Measurements from ENCODE around the gene CA10. TPM values are rescaled to one million over a fixed set of nuclear protein-coding genes. Genes with fewer than 3 reads are reported as not detected.
A peak's percentile ranks its signal among the peaks of the same experiment; 100 is the strongest.

Gene CA10
- total RNA-seq, 1 donor from 2014 or later: 2.0 TPM

GRCh38 chr17:51682115-51682514, 476.4 kb downstream of the CA10 start:
- Histone ChIP-seq H3K4me3 (no peak overlapping the region), H3K27ac (no peak overlapping the region), H3K36me3 (no peaks in the 10 kb centered on the region), H3K27me3 (no peaks in the 10 kb centered on the region), H3K9me3 (no peaks in the 10 kb centered on the region), H3K4me1 (no peaks in the 10 kb centered on the region)
- intact Hi-C loops (cut with DNase I): no loop called here
- TF ChIP-seq POLR2AphosphoS5 (IDR thresholded peaks at IDR 0.05; ENCODE audit: insufficient read depth in 1 of 2, low read depth in 1 of 2): no peak
- TF ChIP-seq CTCF (IDR thresholded peaks at IDR 0.05): no peak
- no peak for TF ChIP-seq POLR2A (IDR thresholded peaks at IDR 0.05)
- DNase-seq (ENCODE audit: extremely low spot score in 2 of 2): peak in 1 of 2 donors; percentile 77

DNA sequence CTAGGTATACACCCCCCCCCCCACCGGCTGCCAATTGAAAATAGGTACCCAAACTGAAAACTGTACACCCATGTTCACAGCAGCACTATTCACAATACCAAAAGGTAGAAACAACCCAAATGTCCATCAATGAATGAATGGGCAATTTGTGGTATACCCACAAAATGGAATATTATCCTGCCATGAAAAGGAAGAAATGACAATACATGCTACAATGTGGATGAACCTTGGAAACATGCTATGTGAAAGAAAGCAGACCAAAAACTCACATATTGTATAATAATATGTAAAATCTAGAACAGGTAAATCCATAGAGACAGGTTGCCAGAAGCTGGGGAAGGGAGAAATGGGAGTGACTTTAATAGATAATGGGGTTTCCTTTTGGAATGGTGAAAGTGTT, 480.6 kb downstream of the CA10 start:
- H3K27ac ChIP-seq: no peak overlapping the region
- H3K4me1 ChIP-seq: no peaks in the 10 kb centered on the region
- H3K9me3 ChIP-seq: no peaks in the 10 kb centered on the region
- no peaks in the 10 kb centered on the region for H3K27me3 ChIP-seq
- no peak overlapping the region for H3K4me3 ChIP-seq
- intact Hi-C loops (cut with DNase I): no loop called here
- H3K36me3 ChIP-seq: no peaks in the 10 kb centered on the region
- TF ChIP-seq POLR2AphosphoS5 (IDR thresholded peaks at IDR 0.05; ENCODE audit: insufficient read depth in 1 of 2, low read depth in 1 of 2) (no peak), POLR2A (IDR thresholded peaks at IDR 0.05) (no peak), CTCF (IDR thresholded peaks at IDR 0.05) (no peak)
- DNase-seq (ENCODE audit: extremely low spot score in 2 of 2): no peak

- Histone ChIP-seq H3K9me3 (no peaks in the 10 kb centered on the region), H3K36me3 (no peaks in the 10 kb centered on the region), H3K4me1 (no peaks in the 10 kb centered on the region), H3K27ac (no peak overlapping the region), H3K27me3 (no peaks in the 10 kb centered on the region), H3K4me3 (no peak overlapping the region)
- no peak for DNase-seq (ENCODE audit: extremely low spot score in 2 of 2)
- intact Hi-C loops (cut with DNase I): no loop called here
- TF ChIP-seq POLR2A (IDR thresholded peaks at IDR 0.05) (no peak), CTCF (IDR thresholded peaks at IDR 0.05) (no peak), POLR2AphosphoS5 (IDR thresholded peaks at IDR 0.05; ENCODE audit: insufficient read depth in 1 of 2, low read depth in 1 of 2) (no peak)
Measured at GRCh38 chr17:51676691-51677487, 481.6 kb downstream of the CA10 start.

DNA sequence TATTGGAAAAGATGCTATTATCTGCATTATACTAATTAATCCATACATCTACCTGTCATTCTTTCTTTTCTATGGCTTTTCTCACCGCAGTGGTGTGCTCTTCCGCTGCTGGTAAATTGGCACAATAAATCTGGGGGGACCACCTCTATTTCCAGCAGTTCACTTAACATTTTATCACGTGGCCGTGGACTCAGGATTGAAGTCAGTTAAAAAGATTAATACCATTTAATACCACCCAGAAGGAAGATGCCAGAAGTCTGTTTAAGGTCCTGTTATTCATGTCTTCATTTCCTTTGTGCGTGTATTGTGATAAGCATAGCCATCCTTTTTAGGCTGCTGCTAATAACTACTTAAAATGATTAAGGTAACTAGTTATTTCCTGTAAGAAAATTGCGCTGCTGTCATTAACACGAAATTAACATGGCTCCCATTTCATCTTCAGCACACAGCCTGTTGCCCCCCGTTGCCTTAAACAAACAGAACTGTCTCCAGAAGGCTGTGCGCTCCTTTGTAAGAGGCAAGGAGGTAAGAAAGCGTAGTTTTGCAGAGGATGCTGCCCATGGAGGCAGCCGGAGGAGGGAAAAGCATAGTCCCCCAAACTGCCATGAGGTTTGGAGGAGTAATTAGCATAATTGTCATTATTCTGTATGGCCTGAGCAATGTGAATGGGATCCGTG, 483.8 kb downstream of the CA10 start:
- H3K27me3 ChIP-seq: no peaks in the 10 kb centered on the region
- no peaks in the 10 kb centered on the region for H3K9me3 ChIP-seq
- no peaks in the 10 kb centered on the region for H3K4me1 ChIP-seq
- no peak overlapping the region for H3K27ac ChIP-seq
- DNase-seq (ENCODE audit: extremely low spot score in 2 of 2): no peak
- H3K4me3 ChIP-seq: no peak overlapping the region
- no peak for TF ChIP-seq POLR2AphosphoS5 (IDR thresholded peaks at IDR 0.05; ENCODE audit: insufficient read depth in 1 of 2, low read depth in 1 of 2)
- TF ChIP-seq CTCF (IDR thresholded peaks at IDR 0.05): no peak
- TF ChIP-seq POLR2A (IDR thresholded peaks at IDR 0.05): no peak
- H3K36me3 ChIP-seq: no peaks in the 10 kb centered on the region
- intact Hi-C loops (cut with DNase I): no loop called here

DNA sequence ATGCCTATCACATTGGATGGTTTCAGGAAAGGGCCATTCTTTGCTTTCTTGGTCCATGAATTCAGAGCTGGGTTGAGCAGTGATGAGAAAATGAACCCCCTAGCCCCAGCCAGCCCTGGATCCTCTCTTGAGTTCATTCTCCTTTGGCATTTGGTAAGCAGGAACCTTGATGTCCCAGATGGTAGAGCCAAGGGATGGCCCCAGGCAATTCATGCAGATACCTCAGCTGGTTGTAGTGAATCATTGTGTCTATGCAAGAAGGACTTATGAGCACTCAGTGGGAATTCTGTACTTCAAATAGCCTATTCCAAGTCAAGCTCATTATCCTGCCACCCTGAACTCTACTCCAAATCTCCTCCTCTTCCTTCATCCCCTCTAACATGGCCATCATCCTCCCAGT, 485.4 kb downstream of the CA10 start:
- no peaks in the 10 kb centered on the region for H3K9me3 ChIP-seq
- intact Hi-C loops (cut with DNase I): no loop called here
- H3K27ac ChIP-seq: no peak overlapping the region
- peak in 1 of 2 donors; percentile 28 for DNase-seq (ENCODE audit: extremely low spot score in 2 of 2)
- H3K27me3 ChIP-seq: no peaks in the 10 kb centered on the region
- no peaks in the 10 kb centered on the region for H3K36me3 ChIP-seq
- no peak for TF ChIP-seq POLR2A (IDR thresholded peaks at IDR 0.05)
- no peak for TF ChIP-seq POLR2AphosphoS5 (IDR thresholded peaks at IDR 0.05; ENCODE audit: insufficient read depth in 1 of 2, low read depth in 1 of 2)
- no peak for TF ChIP-seq CTCF (IDR thresholded peaks at IDR 0.05)
- no peak overlapping the region for H3K4me3 ChIP-seq
- no peaks in the 10 kb centered on the region for H3K4me1 ChIP-seq

All from vagina (tissue), 2 donors.